Trophoblast cell (in vitro differentiated cells and primary cell): Measurements from ENCODE around the gene A4GALT.

Experiments used
- DNase-seq, 2 donors: peaks; one replicate each; pipeline ENCODE4 v3.0.0-alpha.2; 2016
- H2AFZ ChIP-seq: 2 replicates; pipeline ENCODE4 v1.6.1; 2013; ENCODE audit warnings: low read length, moderate library complexity, mild to moderate bottlenecking; ENCODE audit not compliant: insufficient read depth, poor library complexity
- H2AK5ac ChIP-seq: 2 replicates; pipeline ENCODE4 v1.6.1; 2013; ENCODE audit warnings: mild to moderate bottlenecking, low read length
- H2BK120ac ChIP-seq: 2 replicates; pipeline ENCODE4 v1.6.1; 2013; ENCODE audit warnings: low read length, mild to moderate bottlenecking, moderate library complexity; ENCODE audit not compliant: insufficient read depth, poor library complexity
- H2BK12ac ChIP-seq: 2 replicates; pipeline ENCODE4 v1.6.1; 2013; ENCODE audit warnings: mild to moderate bottlenecking, low read length, moderate library complexity
- H2BK5ac ChIP-seq: 2 replicates; pipeline ENCODE4 v1.6.1; 2013; ENCODE audit warnings: low read length, low read depth, moderate library complexity, mild to moderate bottlenecking; ENCODE audit not compliant: poor library complexity
- H3K14ac ChIP-seq: 2 replicates; pipeline ENCODE4 v1.6.1; 2013; ENCODE audit warnings: mild to moderate bottlenecking, low read length
- H3K18ac ChIP-seq: 2 replicates; pipeline ENCODE4 v1.6.1; 2013; ENCODE audit warnings: mild to moderate bottlenecking, low read length
- H3K23ac ChIP-seq: 2 replicates; pipeline ENCODE4 v1.6.1; 2013; ENCODE audit warnings: low read length
- H3K27ac ChIP-seq: 2 replicates; pipeline ENCODE4 v1.5.1; 2013; ENCODE audit warnings: low read depth, mild to moderate bottlenecking, inconsistent platforms, low read length, moderate library complexity
- H3K27me3 ChIP-seq: 2 replicates; pipeline ENCODE4 v1.6.1; 2013; ENCODE audit warnings: inconsistent platforms, mild to moderate bottlenecking, low read length, moderate library complexity; ENCODE audit not compliant: insufficient read depth
- H3K36me3 ChIP-seq, 2 experiments: 1 replicate in 1 of 2; 2 replicates in 1 of 2; pipeline ENCODE4 v1.6.1; 2013; ENCODE audit warnings: low read length in 2 of 2, mild to moderate bottlenecking in 2 of 2, moderate library complexity in 1 of 2; ENCODE audit not compliant: insufficient read depth in 2 of 2, control insufficient read depth in 1 of 2
- H3K4ac ChIP-seq: 2 replicates; pipeline ENCODE4 v1.6.1; 2013; ENCODE audit warnings: low read depth, mild to moderate bottlenecking, low read length, moderate library complexity
- H3K4me1 ChIP-seq, 2 experiments: 1 replicate in 1 of 2; 2 replicates in 1 of 2; pipeline ENCODE4 v1.6.1; 2013; ENCODE audit warnings: low read length in 2 of 2, mild to moderate bottlenecking in 2 of 2, moderate library complexity in 1 of 2; ENCODE audit not compliant: insufficient read depth in 2 of 2, control insufficient read depth in 1 of 2
- H3K4me2 ChIP-seq: 2 replicates; pipeline ENCODE4 v1.6.1; 2013; ENCODE audit warnings: inconsistent platforms, mild to moderate bottlenecking, low read length, moderate library complexity
- H3K4me3 ChIP-seq: 2 replicates; pipeline ENCODE4 v1.5.1; 2013; ENCODE audit warnings: mild to moderate bottlenecking, low read depth, low read length, inconsistent platforms
- H3K79me1 ChIP-seq: one replicate; pipeline ENCODE4 v1.6.1; 2013; ENCODE audit warnings: low read length
- H3K79me2 ChIP-seq: 2 replicates; pipeline ENCODE4 v1.6.1; 2013; ENCODE audit warnings: low read length, mild to moderate bottlenecking; ENCODE audit not compliant: control insufficient read depth, insufficient read depth, poor library complexity
- H3K9ac ChIP-seq: 2 replicates; pipeline ENCODE4 v1.6.1; 2013; ENCODE audit warnings: mild to moderate bottlenecking, low read length
- H3K9me3 ChIP-seq: 2 replicates; pipeline ENCODE4 v1.6.1; 2013; ENCODE audit warnings: low read depth, mild to moderate bottlenecking, control low read depth, inconsistent platforms, low read length; ENCODE audit not compliant: insufficient read depth
- H4K12ac ChIP-seq: 2 replicates; pipeline ENCODE4 v1.6.1; 2013; ENCODE audit warnings: low read depth, mild to moderate bottlenecking, low read length, moderate library complexity
- H4K8ac ChIP-seq: 2 replicates; pipeline ENCODE4 v1.6.1; 2013; ENCODE audit warnings: low read depth, mild to moderate bottlenecking, low read length, moderate library complexity
- H4K91ac ChIP-seq: one replicate; pipeline ENCODE4 v1.6.1; 2013; ENCODE audit warnings: low read depth, mild to moderate bottlenecking, low read length, moderate library complexity
- WGBS: extraction: QIAGEN DNeasy Blood & Tissue Kit; methylation state at CpG from one replicate; pipeline ENCODE4 v1.1.7; 2013; ENCODE audit warnings: missing lambda C conversion rate; ENCODE audit not compliant: insufficient read length, insufficient coverage; ENCODE audit errors: extremely low coverage; 5-methylcytosine and 5-hydroxymethylcytosine counted together

Gene A4GALT

GRCh38 chr22:42695294-42695693 lies 25.4 kb downstream of the A4GALT start:
- no peak overlapping the region for H4K91ac ChIP-seq
- H3K79me2 ChIP-seq: no peaks in the 10 kb centered on the region
- no peaks in the 10 kb centered on the region for H3K27me3 ChIP-seq
- H3K14ac ChIP-seq: no peak overlapping the region
- no peak for DNase-seq
- H4K8ac ChIP-seq: no peak overlapping the region
- no peak overlapping the region for H3K4me2 ChIP-seq
- H3K4ac ChIP-seq: no peak overlapping the region
- H3K4me3 ChIP-seq: no peak overlapping the region
- peak overlapping the region; percentile 12 for H2AK5ac ChIP-seq
- H3K23ac ChIP-seq: no peak overlapping the region
- H3K27ac ChIP-seq: no peak overlapping the region
- no peak overlapping the region for H3K9ac ChIP-seq
- H2BK120ac ChIP-seq: no peak overlapping the region
- H3K18ac ChIP-seq: no peak overlapping the region
- peaks cover 0 to 5% of the 10 kb centered on the region in 2 experiments for H3K36me3 ChIP-seq
- no peak overlapping the region for H2AFZ ChIP-seq
- H3K4me1 ChIP-seq: peaks cover 12% of the 10 kb centered on the region in 2 experiments
- peaks cover 3% of the 10 kb centered on the region for H3K79me1 ChIP-seq
- WGBS: no CpG with 5 or more reads among the region's 10 CpGs
- H4K12ac ChIP-seq: no peak overlapping the region
- no peak overlapping the region for H2BK12ac ChIP-seq
- H3K9me3 ChIP-seq: peaks cover 2% of the 10 kb centered on the region
- H2BK5ac ChIP-seq: no peak overlapping the region

DNA sequence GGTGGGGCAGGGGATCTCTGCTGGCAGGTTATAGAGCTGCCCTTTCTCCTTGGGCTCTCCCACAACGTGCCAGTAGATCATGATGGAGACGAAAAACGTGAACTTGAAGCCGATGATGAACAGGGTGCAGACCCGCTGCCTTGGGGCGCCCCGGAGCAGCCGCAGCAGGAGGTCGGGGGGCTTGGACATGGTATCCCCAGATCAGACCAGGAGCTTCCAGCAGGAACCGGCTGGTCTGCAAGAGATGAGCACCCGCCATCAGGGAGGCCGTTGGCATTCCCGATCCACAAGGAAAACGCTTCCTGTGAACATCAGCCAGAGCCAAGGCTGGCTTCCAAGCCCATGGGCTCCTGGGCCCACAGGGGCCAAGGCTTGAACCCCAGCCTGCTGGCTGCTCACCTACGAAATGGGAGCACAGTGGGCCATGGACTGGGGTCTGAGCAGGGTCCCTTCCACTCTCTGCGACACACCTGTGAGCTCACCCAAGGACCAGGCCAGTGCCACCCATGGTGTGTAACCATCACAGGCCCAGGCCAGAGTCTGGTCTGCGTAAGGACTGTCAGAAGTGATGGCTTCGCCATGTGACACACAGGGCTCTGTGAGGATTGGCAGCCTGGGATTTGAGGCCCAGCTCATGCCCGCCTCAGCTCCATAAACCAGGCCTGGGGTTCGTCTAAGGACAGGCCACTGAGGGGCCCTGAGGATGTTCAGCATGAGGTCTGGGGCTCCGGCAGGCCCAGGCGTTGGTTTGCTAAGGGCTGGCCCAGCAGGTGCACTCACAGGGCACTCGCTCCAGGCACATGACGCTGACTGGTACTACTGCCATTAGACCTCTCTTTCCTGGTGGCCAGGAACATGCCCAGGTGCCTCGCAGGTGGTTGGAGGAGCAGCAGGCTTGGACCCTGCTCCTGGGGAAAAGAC lies 26.6 kb downstream of the A4GALT start:
- no peak overlapping the region for H2BK12ac ChIP-seq
- no peak overlapping the region for H3K4ac ChIP-seq
- H4K8ac ChIP-seq: no peak overlapping the region
- H4K91ac ChIP-seq: no peak overlapping the region
- H2AK5ac ChIP-seq: no peak overlapping the region
- DNase-seq: no peak
- no peak overlapping the region for H3K18ac ChIP-seq
- H3K36me3 ChIP-seq: peaks cover 0 to 5% of the 10 kb centered on the region in 2 experiments
- H3K27me3 ChIP-seq: no peaks in the 10 kb centered on the region
- H2BK5ac ChIP-seq: no peak overlapping the region
- no peak overlapping the region for H4K12ac ChIP-seq
- no peak overlapping the region for H3K4me2 ChIP-seq
- WGBS: no CpG with 5 or more reads among the region's 25 CpGs
- no peak overlapping the region for H3K27ac ChIP-seq
- H3K23ac ChIP-seq: no peak overlapping the region
- no peak overlapping the region for H3K14ac ChIP-seq
- no peak overlapping the region for H3K9ac ChIP-seq
- H3K79me2 ChIP-seq: no peaks in the 10 kb centered on the region
- H2AFZ ChIP-seq: no peak overlapping the region
- H3K4me1 ChIP-seq: peaks cover 12% of the 10 kb centered on the region in 2 experiments
- H3K9me3 ChIP-seq: peaks cover 2% of the 10 kb centered on the region
- H2BK120ac ChIP-seq: no peak overlapping the region
- H3K79me1 ChIP-seq: peaks cover 3% of the 10 kb centered on the region
- H3K4me3 ChIP-seq: no peak overlapping the region

- H3K79me2 ChIP-seq: no peaks in the 10 kb centered on the region
- H3K79me1 ChIP-seq: peaks cover 4% of the 10 kb centered on the region
- no peak overlapping the region for H4K12ac ChIP-seq
- no peak overlapping the region for H3K4ac ChIP-seq
- no peak overlapping the region for H4K91ac ChIP-seq
- H4K8ac ChIP-seq: no peak overlapping the region
- H3K36me3 ChIP-seq: peaks cover 0 to 5% of the 10 kb centered on the region in 2 experiments
- H3K14ac ChIP-seq: no peak overlapping the region
- H3K4me3 ChIP-seq: no peak overlapping the region
- DNase-seq: no peak
- H3K4me1 ChIP-seq: peaks cover 14 to 15% of the 10 kb centered on the region in 2 experiments
- no CpG with 5 or more reads among the region's 51 CpGs for WGBS
- H3K4me2 ChIP-seq: no peak overlapping the region
- H3K23ac ChIP-seq: no peak overlapping the region
- no peak overlapping the region for H2BK5ac ChIP-seq
- H2BK12ac ChIP-seq: no peak overlapping the region
- no peaks in the 10 kb centered on the region for H3K27me3 ChIP-seq
- H2AK5ac ChIP-seq: peak overlapping the region; percentile 24
- H3K27ac ChIP-seq: no peak overlapping the region
- H3K9me3 ChIP-seq: peaks cover 2% of the 10 kb centered on the region
- H2BK120ac ChIP-seq: no peak overlapping the region
- H3K18ac ChIP-seq: no peak overlapping the region
- no peak overlapping the region for H2AFZ ChIP-seq
- H3K9ac ChIP-seq: no peak overlapping the region
Measured at GRCh38 chr22:42693055-42693762, 27.5 kb downstream of the A4GALT start.

DNA sequence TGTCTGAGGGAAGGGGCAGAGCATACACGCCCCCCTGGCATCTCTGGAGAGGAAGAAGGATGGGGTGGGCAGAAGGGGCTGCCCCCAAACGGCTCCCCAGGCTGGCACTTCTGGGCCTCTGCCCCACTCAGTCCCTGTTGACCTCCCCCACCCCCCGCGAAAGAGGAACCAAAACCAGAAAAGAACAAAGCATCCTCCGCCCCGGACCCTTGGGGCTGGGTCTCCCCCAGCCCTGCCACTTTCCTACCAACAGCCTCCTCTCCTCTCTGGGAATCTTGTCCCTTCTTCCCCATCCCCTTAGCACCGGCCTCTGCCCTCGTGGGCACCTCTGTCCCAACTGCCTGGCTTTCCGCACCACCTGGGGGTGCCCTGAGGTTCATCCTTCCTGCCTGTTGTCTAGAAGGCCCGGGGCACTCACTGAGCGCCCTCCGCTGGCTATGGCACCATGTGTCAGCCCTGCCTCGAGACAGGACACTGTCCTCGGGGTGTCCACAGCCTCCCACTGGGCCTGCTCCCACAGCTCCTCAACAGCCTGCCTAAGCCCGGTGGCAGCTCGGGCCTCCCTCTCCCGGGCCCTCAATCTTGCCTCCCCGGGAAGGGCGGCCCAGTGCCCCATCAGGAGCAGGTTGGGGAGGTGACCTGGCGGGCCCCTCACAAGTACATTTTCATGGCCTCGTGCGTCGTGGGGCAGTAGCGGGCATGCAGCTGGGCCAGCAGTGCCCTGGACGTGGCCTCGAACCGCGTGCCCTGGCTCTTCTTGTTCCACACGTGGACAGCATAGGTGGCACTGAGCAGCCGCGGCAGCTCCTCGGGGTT lies 28.2 kb downstream of the A4GALT start:
- Histone ChIP-seq H3K27ac (no peak overlapping the region), H3K4ac (no peak overlapping the region), H3K9me3 (peaks cover 2% of the 10 kb centered on the region), H2AK5ac (no peak overlapping the region), H3K4me2 (no peak overlapping the region), H3K4me1 (peaks cover 16 to 17% of the 10 kb centered on the region in 2 experiments), H3K9ac (no peak overlapping the region), H3K23ac (no peak overlapping the region), H2BK120ac (no peak overlapping the region), H2BK12ac (no peak overlapping the region), H3K18ac (no peak overlapping the region), H4K91ac (no peak overlapping the region), H3K14ac (no peak overlapping the region), H3K4me3 (no peak overlapping the region), H3K79me1 (peaks cover 10% of the 10 kb centered on the region), H3K27me3 (no peaks in the 10 kb centered on the region), H3K36me3 (peaks cover 0 to 5% of the 10 kb centered on the region in 2 experiments), H4K8ac (no peak overlapping the region), H2BK5ac (no peak overlapping the region), H3K79me2 (peaks cover 1% of the 10 kb centered on the region), H2AFZ (no peak overlapping the region), H4K12ac (no peak overlapping the region)
- WGBS: no CpG with 5 or more reads among the region's 32 CpGs
- no peak for DNase-seq
